NCI-H82 treated with DMSO at 0.1 percent for 48 hours (cell line): Measurements from ENCODE around the gene EIF4A3.

Experiments
- DNase-seq: peaks from one replicate; lab custom pipeline; 2025; ENCODE audit not compliant: unreplicated experiment; lab: John Stamatoyannopoulos, UW

The EIF4A3 gene

DNA sequence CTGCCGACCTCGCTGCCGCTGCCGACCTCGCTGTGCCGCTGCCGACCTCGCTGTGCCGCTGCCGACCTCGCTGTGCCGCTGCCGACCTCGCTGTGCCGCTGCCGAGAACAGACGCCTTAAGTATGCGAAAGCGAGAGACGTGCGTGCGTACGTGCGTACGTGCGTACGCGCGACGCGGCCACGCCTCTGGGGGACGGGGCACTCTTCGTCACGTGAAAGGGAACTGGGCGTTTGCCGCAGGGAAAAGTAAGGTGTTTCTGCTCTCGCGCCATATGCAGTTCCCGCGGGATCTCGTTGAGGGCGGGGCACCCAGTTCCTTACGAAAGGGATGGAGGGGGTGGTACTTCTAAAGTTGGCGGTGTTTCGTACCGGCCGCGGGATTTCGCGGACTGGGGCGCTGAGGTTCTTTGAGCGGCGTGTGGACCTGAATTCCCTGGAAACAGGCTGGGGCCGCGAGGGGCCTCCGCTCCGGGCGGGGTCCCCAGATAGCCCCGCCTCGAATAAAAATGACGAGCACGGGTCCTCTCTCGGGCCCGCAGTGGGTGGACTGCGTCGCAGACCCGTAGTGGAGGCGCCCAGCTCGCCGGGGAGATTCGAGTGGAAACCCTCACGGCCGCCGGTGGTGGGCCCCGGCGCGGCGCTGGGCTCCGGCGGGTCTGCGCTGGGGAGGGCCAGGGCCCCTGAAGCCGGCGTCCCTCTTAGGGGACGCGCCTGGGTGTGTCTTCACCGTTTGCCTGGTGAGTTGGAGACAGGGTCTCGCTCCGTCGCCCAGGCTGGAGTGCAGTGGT is at the start of gene EIF4A3:
Gene EIF4A3 (minus strand): TSS at position 94 of the 788 bp plus-strand sequence. CDS start 167 bp downstream, outside the sequence.
- peak; percentile 97 for DNase-seq

DNA sequence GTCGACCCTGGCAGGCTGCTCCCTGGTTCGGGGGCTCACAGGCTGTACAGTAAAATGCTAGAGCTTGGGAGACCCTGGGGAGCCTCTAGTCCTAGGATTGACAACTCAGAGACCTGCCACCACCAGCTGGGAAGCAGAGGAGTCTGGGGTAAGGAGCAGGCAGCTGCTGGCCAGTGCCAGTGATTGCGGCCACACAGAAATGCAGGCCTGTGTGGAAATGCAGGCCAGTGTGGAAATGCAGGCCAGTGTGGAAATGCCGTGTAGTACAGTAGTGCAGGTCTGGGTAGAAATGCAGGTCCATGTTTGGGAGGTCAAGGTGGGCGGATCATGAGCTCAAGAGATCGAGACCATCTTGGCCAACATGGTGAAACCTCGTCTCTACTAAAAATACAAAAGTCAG is 49.7 kb upstream of the EIF4A3 start:
- no peak for DNase-seq

DNA sequence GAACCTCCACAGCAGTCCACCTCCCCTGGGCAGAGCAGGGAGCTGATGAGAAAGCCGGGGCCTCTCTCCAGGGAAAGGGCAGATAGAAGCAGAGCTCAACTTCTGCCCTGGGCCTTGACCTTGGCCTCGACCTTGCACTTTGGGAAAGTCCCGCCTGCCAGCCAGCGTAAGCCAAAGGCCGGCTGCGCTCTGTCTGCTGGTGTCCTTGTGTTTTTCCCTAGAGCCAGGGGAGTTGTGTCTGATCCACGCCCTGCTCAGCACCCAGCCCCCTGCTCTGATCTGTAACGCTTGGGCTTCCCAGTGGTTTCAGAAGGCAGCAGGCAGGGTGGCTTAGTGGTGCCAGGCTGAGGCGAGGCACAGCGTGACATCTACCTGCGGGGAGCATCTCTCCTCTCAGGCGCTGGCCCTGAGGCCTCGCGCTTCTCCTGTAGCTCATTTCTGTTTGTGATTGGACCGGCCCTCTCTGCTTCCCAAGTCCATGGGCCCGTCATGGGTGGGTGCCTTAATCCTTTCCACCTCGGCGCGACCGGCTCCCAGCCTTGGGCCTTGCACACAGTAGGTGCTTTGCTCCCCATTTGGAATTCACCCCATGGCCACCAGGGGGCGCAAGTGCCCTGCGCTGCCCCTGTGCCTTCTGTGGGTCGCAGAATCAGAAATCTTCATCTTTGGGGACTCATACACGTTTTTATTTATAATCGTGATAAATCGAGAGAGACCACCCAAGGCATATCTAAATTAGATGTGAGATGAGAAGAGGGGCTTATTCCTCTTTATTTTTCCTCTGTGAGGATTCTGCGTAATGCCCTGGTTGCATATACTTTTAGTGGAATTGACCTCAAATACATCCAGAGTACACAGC is 49.0 kb upstream of the EIF4A3 start:
- no peak for DNase-seq

DNA sequence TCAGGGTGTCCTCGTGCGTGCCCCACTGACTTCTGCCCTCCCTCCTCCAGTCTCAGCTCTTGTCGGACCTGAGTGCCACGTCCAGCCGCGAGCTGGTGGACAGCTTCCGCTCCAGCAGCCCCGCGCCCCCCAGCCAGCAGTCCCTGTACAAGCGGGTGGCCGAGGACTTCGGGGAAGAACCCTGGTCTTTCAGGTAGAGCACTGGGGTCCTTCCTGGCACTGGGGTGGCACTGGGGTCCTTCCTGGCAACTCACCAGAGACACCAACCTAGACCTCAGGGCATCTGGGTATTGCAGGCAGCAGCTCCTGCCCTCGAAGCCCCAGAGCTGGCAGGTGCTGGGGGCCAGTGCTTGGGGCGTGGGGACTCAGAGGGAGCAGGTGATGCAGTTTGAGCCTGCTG is 48.2 kb upstream of the EIF4A3 start:
- DNase-seq = no peak

DNA sequence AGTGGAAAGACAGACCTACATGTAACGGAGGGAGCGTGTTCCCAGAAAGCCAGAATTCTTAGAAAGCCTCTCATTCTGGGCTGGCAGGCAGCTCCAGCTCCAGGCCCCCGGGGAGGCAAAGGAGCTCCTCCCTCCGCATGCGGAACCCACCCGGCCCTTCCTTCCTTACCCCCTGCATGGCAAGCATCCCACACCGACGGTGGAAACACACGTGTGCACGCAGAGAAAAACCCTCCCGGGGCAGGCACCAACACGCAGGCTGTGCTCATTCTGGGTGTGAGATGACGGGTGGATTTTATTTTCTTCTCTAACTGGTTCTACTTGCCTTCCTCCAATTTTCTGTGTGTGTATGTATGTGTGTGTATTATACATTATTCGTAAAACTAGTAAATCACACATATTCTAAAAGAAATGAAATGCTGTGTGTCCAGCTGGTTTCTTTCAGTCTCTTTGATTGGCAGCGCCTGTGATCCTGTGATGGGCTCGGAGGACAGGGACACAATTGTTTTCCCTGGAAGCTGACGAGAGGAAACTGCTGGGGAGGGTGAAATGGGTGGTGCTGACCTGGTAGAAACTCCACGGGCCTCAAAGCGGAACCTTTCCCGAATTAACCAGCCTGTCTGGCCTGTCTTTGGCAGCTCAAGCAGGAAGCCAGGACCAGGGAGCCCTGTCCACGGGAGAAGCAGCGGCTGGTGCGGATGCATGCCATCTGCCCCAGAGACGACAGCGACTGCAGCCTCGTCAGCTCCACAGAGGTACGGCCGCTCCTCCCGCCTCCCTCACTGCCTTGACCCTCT is 45.1 kb upstream of the EIF4A3 start:
- no peak for DNase-seq

DNA sequence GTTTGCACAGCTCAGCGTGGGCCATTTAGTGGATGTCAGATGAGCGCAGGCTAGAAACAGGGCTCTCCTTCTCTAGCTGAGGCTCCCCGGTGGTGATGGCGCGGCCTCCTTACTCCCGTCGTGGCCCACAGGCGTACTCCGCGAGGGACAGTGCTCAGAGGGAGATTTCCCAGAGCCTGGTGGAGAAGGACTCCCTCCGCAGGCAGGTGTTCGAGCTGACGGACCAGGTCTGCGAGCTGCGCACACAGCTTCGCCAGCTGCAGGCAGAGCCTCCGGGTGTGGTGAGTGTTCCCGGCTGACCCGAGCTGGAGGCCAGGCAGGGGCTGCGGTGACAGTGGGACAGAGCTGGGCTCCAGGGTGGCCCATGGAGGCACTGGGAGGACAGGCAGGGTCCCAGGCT is 44.3 kb upstream of the EIF4A3 start:
- DNase-seq = no peak

DNA sequence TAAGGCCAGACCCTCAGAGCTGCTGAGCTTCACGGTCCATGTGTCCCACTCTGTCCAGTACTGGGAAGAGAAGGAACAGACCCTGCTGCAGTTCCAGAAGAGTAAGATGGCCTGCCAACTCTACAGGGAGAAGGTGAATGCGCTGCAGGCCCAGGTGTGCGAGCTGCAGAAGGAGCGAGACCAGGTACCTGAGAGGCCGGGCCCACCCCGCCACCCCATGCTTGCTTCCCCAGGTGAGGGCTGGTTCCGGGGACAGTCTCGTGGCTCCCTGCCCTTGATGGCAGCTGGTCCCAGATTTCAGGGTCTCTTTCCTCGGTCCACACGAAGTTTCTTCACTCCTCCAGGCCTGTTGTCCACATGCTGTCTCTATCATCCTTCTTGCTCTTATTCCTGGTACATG is 43.8 kb upstream of the EIF4A3 start:
- no peak for DNase-seq

DNA sequence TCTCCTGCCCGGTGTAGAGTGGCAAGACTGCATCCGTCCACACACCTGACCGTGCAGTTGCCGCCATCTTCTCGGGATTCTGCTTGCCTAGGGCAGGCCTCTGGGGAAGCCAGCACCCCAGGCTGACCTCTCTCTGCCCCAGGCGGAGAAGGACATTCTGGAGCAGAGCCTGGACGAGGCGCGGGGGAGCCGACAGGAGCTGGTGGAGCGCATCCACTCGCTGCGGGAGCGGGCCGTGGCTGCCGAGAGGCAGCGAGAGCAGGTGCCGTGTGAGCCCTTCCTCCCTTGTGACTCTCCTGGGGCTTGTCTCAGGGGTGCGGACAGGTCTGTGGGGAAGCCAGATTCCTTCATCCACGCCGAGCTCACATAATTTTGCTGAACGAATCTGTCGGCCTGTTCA is 42.7 kb upstream of the EIF4A3 start:
- no peak for DNase-seq

DNA sequence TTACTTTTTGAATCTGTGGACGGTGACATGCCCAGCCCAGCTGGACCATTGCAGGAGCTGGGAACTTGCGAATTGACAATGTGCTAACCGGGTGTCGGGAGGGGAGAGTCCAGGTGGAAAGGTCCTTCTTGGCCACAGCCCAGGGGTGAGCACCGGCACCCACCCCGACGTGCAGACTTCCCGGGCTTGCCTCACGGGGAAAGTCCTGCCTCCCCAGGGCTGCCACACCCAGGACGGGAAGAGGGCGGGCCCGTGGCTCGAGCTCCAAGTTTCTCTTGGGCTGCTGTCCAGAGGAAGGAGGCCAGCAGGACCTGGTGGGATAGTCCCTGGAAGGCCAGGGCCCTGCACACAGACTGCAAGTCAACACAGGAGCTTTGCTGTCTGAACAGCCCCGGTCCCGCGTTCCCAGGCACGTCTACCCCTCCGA is 40.6 kb upstream of the EIF4A3 start:
- no peak for DNase-seq

DNA sequence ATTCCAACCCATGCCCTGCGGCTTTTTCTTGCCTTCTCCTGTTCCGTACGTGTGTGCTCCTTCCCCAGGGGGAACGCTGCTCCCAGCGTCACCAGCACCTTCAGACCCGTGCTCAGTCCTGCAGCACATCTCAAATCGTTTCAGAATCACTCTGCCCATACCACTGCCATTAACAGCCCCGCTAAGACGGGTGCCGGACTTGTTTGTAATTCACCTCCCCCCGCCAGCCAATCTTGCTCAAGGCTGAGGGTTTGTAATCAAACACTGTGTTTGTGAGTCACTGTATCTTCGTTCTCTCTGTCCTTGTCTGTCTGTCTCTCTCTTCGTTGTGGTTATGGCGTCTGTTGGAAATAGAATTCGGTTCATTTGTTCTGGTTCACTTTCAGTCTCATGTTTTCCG is 40.2 kb upstream of the EIF4A3 start:
- DNase-seq = no peak

DNA sequence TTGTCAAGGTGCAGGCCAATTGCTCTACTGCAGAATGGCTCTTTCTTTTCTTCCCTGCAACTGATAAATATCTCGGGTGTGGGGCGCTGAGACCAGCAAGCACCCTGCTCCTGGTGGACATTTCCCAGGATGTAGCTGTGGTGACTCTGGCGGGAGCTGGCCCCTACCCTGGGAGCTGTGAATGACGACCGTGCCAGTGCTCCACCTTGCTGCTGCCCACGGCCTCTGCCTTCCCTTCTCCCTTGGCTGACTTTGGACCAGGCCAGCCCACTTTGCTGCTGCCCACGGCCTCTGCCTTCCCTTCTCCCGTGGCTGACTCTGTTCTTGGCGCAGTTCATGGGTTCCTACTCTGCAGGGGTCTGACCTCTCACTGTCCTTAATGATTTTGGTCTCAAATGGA is 39.0 kb upstream of the EIF4A3 start:
- no peak for DNase-seq

DNA sequence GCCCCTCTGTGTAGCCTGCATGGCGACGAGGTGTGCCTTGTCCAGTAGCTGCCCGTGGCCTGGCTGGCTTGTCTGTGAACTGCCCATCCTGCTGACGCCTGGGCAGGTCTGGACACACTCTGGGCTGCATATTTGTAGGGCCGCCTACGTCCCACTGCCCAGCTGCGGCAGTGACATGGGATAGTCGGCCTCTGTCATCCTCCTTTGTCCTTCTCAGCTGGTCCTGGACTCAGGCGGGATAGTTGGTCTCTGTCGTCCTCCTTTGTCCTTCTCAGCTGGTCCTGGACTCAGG is 37.4 kb upstream of the EIF4A3 start:
- DNase-seq = no peak

DNA sequence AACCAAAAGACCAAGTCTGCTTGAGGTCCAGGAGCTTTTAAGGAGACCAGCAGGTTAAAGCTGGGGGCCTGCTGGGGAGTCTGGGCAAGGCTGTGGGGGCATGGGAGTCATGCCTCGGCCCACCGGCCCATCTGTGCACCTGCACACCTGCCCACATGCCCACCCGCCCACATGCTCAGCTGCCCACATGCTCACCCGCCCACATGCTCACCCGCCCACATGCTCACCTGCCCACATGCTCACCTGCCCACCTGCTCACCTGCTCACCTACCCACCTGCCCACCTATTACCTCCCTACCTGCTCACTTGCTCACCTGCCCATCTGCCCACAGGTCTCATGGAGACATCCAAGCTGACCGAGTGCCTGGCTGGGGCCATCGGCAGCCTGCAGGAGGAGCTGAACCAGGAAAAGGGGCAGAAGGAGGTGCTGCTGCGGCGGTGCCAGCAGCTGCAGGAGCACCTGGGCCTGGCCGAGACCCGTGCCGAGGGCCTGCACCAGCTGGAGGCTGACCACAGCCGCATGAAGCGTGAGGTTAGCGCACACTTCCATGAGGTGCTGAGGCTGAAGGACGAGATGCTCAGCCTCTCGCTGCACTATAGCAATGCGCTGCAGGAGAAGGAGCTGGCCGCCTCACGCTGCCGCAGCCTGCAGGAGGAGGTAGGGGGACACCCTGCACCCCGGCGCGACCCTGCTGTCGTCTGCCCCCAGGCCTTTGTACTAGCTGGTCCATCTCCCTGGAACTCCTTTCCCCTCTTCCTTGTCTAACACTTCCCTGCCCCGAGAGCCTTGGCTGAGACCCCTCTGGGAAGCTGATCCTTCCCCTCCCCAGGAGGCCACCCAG is 36.9 kb upstream of the EIF4A3 start:
- no peak for DNase-seq

DNA sequence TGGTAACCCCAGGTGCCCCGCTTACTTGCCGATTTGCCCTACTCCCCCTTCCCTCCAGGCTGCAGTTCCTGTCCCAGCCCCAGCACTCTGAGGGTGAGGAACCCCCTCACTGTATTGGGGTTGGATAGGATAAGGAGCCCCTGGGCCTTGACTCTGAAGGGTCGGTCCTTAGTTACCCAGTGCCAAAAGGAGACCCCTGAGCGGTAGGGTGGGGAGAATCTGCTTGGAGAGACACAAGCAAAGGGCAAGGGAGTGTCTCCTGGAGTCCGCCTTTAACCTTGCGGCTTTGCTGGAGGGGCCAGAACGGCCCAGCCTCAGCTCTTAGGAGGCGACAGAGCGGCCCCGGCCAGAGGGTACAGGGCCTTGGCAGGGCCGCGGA is 35.9 kb upstream of the EIF4A3 start:
- DNase-seq = no peak

DNA sequence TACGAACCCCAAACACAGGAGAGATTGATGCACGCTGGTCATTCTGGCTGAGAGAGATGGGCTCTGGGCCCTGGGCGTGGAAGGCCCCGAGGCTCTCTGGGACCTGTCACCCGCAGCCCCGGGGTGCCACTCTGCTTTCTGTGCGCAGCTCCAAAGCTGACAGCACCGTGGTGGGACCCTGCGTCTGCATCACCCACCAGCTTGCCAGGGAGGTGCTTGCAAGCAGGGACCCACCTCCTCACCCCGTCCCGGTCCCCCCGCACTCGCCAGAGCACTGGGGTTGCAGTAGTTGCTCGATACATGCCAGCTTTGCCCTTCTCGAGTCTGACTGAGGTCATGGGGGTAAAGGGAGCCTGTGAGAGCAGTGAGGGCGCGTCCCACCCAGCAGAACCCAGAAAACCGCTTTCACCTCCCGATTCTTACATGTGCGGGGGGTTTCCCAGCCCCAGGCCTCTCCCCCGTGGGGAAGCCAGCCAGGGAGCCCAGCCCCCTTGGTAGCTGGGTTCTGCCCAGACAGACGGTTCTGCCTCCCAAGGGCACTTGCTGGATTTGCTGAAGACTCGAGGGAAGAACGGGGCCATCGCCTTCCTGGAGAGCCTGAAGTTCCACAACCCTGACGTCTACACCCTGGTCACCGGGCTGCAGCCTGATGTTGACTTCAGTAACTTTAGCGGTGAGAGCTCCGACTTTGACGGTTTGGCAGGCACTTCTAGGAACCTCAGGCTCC is 35.4 kb upstream of the EIF4A3 start:
- DNase-seq = no peak

DNA sequence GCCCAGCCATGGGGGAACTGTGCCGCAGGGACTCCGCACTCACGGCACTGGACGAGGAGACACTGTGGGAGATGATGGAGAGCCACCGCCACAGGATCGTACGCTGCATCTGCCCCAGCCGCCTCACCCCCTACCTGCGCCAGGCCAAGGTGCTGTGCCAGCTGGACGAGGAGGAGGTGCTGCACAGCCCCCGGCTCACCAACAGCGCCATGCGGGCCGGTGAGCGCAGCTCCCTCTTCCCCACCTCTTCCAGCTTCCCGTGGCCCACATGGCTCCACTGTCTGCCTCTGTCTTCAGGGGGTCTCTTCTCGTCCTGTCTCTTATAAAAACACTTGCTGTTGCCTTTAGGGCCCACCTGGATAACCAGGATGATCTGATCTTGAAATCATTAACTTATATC is 34.5 kb upstream of the EIF4A3 start:
- DNase-seq = no peak

DNA sequence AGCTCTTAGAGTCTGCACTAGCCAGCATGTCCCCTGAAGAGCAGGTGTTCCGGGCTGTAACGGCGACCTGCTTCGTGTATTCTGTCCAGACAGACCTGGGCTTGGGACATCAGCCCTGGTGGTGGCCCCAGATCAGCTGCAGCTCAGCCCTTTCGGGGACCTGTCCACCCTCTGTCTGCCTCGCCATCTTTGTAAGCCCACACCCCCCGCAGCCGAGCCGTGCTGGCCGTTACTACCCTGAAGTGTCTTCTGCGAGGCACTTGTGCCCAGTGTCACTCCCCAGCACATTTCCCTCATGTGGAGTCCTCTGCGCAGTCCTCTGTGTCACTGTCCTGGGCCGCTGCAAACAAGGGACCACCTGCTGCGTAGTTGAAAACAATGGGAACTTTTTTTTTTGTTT is 33.3 kb upstream of the EIF4A3 start:
- no peak for DNase-seq

DNA sequence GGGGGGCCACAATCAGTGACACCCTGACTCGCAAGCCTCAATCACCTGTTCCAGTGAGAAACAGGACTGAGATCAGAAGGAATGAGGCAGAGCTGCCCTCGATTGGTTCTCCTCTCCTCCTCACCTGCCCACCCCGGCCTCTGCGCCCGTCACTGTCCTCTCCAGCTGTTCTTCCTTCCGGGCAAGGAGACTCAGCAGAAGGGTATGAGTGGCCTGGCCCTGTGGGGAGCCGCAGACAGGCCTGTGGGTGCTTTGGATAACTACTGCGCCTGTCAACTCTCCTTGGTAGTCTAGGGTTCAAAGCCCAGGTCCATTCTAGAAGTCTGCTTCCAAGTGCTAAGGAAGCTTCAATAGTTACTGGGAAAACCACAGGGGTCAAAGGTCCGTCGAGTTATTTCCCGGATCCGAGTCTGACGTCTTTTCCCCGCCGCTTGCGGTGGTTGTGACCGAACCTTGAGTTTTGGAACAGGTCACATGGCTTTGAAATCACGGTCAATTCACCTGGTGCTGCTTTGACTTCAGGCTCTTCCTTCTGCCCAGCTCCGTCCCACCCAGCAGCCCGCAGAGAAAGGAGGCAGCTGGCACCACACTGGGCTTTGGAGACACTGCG is 31.2 kb upstream of the EIF4A3 start:
- DNase-seq = no peak

DNA sequence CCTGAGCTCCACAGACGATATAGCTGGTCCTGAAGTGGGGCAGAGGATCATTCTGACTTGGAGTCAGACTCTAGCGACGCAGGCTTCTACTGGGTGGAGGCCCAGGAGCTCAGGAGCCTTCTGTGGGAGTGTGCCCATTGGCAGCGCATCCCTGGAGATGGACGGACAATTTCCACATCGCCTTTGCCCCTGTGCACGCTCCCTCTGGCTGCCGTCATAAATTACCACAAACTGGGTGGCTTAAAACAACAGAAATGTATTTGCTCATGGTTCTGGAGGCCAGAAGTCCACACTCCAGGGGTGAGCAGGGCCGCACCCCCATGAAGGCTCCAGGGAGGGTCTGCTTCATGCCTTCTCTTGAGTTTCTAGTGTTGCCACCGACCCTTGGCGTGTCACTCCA is 29.8 kb upstream of the EIF4A3 start:
- DNase-seq = no peak

DNA sequence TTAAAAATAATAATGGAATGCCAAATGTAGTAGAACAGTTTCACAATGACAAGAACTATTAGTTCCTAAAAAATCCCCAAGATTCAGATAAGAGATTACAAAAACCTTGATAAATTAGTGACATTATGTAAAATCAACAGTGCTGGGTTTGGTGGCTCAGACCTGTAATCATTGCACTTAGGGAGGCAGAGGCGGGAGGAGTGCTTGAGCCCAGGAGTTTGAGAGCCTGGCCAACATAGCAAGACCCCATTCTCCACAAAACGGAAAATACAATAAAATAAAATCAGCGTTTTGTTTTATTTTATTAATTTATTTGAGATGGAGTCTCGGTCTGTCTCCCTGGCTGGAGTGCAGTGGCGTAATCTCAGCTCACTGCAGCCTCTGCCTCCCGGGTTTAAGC is 27.0 kb upstream of the EIF4A3 start:
- DNase-seq = no peak
